Aorta (tissue), 5 donors: ENCODE results near the gene DSCAML1. TPM values are rescaled to one million over a fixed set of nuclear protein-coding genes. Genes with fewer than 3 reads are reported as not detected.

Experiments used
- ATAC-seq: fragments of 200-7000 bp; cut with Tn5 transposase; one replicate; pipeline ENCODE4 v1.9.1; 2022; ENCODE audit warnings: moderate library complexity; ENCODE audit not compliant: low FRiP score
- DNase-seq, 2 donors: peaks; one replicate each; pipeline ENCODE4 v3.0.0-alpha.2; 2020
- H3K27ac ChIP-seq, 2 donors: one replicate each; pipeline ENCODE4 v1.5.1; 2013; ENCODE audit warnings: low read length in 2 of 2, mild to moderate bottlenecking in 2 of 2, moderate library complexity in 2 of 2, control low read depth in 1 of 2, inconsistent platforms in 1 of 2, low read depth in 1 of 2
- H3K27me3 ChIP-seq, 2 donors: one replicate each; pipeline ENCODE4 v1.6.1; 2013; ENCODE audit warnings: control low read depth in 1 of 2, low read length in 1 of 2, mild to moderate bottlenecking in 1 of 2, moderate library complexity in 1 of 2; ENCODE audit not compliant: insufficient read depth in 2 of 2, control insufficient read depth in 1 of 2
- H3K36me3 ChIP-seq, 2 donors: one replicate each; pipeline ENCODE4 v1.6.1; 2013; ENCODE audit warnings: control low read depth in 1 of 2, low read length in 1 of 2, mild to moderate bottlenecking in 1 of 2; ENCODE audit not compliant: insufficient read depth in 2 of 2, control insufficient read depth in 1 of 2
- H3K4me1 ChIP-seq, 2 donors: one replicate each; pipeline ENCODE4 v1.6.1; 2013; ENCODE audit warnings: low read length in 2 of 2, control low read depth in 1 of 2, mild to moderate bottlenecking in 1 of 2, moderate library complexity in 1 of 2; ENCODE audit not compliant: insufficient read depth in 2 of 2, control insufficient read depth in 1 of 2
- H3K4me3 ChIP-seq, 2 donors: one replicate each; pipeline ENCODE4 v1.5.1; 2013; ENCODE audit warnings: low read length in 2 of 2, control low read depth in 1 of 2, mild to moderate bottlenecking in 1 of 2
- H3K9me3 ChIP-seq: one replicate; pipeline ENCODE4 v1.6.1; 2013; ENCODE audit warnings: mild to moderate bottlenecking, low read length; ENCODE audit not compliant: control insufficient read depth
- WGBS, 2 donors: extraction: QIAGEN DNeasy Blood & Tissue Kit; methylation state at CpG; one replicate each; pipeline ENCODE4 v1.1.7; 2013; 5-methylcytosine and 5-hydroxymethylcytosine counted together
- intact Hi-C, 2 donors: fragments of 100-400 bp; cut with DNase I; formaldehyde crosslinking; loops; one replicate each; pipeline versions ENCODE4 v1.14.2 to v1.15.0; 2022
- polyA plus RNA-seq, 2 donors: library from polyadenylated mRNA; stranded (reverse); fragments of 200-250 nt; gene quantifications; one replicate each; pipeline ENCODE4 v1.2.3, GENCODE V29; 2013
- total RNA-seq, 2 donors: library from RNA; stranded (reverse); fragmentation: NEBNext Ultra II Directional; extraction: Animal tissue kit (Norgen Biotek cat#: 25700); gene quantifications; one replicate each; pipeline ENCODE4 v1.2.1, GENCODE V29; 2021
- donor health status: healthy with polysubstance abuse.
- donor health status: Bipolar disorder and iron deficiency.
- donor health status: DM: no; HTN: no; CAD: no.
- donor health status: DM: no; HTN: no; CAD: no.
- donor health status: DM: yes; HTN: yes; CAD: no.

The DSCAML1 gene
- total and polyA plus RNA-seq, 4 donors, result 0.13 to 2.2 (median 0.58) TPM; not detected in 1

DNA sequence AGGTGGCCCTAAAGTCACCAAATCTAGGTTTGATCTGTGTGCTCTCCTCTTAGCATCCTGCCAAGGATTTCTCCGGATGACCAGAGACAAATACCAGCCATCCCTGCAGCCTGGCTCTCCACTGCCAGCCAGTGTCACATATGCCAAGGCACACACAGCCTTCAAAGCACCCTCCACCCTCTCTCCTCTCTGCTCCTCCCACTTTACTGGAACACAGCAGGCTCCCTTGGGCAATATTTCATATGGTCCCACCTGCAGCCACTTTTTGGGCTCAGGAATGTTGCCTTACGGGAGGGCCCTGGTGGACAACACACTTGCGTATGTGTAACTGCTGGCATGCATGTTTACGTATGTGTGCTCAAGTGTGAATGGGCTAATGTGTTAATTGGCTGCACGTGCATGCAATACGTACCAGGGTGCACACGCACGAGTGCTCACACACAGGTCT is 285.5 kb downstream of the DSCAML1 start:
- WGBS, 2 donors, result 38 to 48% methylated on average over 8 of the region's 8 CpGs
- H3K27me3 ChIP-seq, result no peaks in the 10 kb centered on the region
- H3K9me3 ChIP-seq, result no peaks in the 10 kb centered on the region
- H3K4me1 ChIP-seq, result no peaks in the 10 kb centered on the region
- intact Hi-C loops, result no loop called here
- no peak overlapping the region for H3K27ac ChIP-seq
- no peak for DNase-seq
- no peak overlapping the region for H3K4me3 ChIP-seq
- H3K36me3 ChIP-seq, result no peaks in the 10 kb centered on the region
- no peak for ATAC-seq

GRCh38 chr11:117510646-117511045 is 286.4 kb downstream of the DSCAML1 start:
- DNase-seq (no peak), ATAC-seq (no peak)
- Histone ChIP-seq H3K36me3 (no peaks in the 10 kb centered on the region), H3K27ac (no peak overlapping the region), H3K9me3 (no peaks in the 10 kb centered on the region), H3K4me1 (no peaks in the 10 kb centered on the region), H3K4me3 (no peak overlapping the region), H3K27me3 (no peaks in the 10 kb centered on the region)
- intact Hi-C loops, result no loop called here
- 62 to 63% methylated on average over 3 of the region's 3 CpGs for WGBS, 2 donors

GRCh38 chr11:117509543-117509942 is 287.5 kb downstream of the DSCAML1 start:
- H3K4me1 ChIP-seq, result no peaks in the 10 kb centered on the region
- no peak overlapping the region for H3K27ac ChIP-seq
- H3K36me3 ChIP-seq, result no peaks in the 10 kb centered on the region
- intact Hi-C loops, result no loop called here
- DNase-seq (no peak), ATAC-seq (no peak)
- no peaks in the 10 kb centered on the region for H3K27me3 ChIP-seq
- WGBS, 2 donors, result 70 to 80% methylated on average over 7 to 8 of the region's 8 CpGs
- H3K9me3 ChIP-seq, result no peaks in the 10 kb centered on the region
- H3K4me3 ChIP-seq, result no peak overlapping the region

- Histone ChIP-seq H3K36me3 (no peaks in the 10 kb centered on the region), H3K4me1 (no peaks in the 10 kb centered on the region), H3K27ac (no peak overlapping the region), H3K27me3 (no peaks in the 10 kb centered on the region), H3K4me3 (no peak overlapping the region), H3K9me3 (no peaks in the 10 kb centered on the region)
- ATAC-seq, result no peak
- no peak for DNase-seq
- intact Hi-C loops, result no loop called here
- 87 to 90% methylated on average over 6 of the region's 6 CpGs for WGBS, 2 donors
These were observed 290.0 kb downstream of the DSCAML1 start for GRCh38 chr11:117506971-117507370.

DNA sequence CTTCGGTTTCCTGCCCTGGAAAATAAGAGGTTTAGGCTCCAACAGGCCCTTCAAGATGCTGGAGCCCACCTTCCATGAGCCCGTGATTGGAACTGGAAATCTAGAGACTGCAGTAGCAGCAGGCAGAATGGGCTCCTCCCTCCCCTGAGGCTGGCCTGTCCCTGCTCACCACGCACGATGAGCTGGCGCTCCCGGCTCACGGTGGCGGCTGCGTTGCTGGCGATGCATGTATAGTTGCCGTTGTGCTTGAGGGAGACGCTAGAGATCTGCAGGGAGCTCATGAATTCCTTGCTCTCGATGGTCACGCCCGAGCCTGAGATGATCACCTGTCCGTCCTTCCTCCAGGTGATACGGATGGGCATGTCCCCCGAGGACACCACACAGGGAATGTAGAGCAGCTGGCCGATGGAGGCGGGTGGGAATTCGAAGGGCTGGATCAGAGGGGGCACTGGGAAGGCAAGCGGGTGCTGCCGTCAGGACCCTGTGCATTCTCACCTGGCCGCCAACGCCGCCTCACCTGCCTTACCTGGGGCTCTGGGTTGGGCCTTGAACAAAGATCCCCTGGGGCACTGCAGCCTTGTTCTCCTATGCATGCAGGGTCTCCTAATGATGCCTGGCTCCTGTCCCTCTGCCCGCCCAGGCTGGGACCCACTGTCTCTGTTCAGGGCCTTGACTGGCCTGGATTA is 291.6 kb downstream of the DSCAML1 start:
- WGBS, 2 donors, result 86 to 87% methylated on average over 27 of the region's 27 CpGs
- DNase-seq (no peak), ATAC-seq (no peak)
- Histone ChIP-seq H3K36me3 (no peaks in the 10 kb centered on the region), H3K27ac (no peak overlapping the region), H3K4me1 (no peaks in the 10 kb centered on the region), H3K9me3 (no peaks in the 10 kb centered on the region), H3K27me3 (no peaks in the 10 kb centered on the region), H3K4me3 (no peak overlapping the region)
- intact Hi-C loops, result no loop called here

- H3K9me3 ChIP-seq, result no peaks in the 10 kb centered on the region
- no peak for DNase-seq
- H3K4me3 ChIP-seq, result no peak overlapping the region
- ATAC-seq, result no peak
- no peaks in the 10 kb centered on the region for H3K4me1 ChIP-seq
- H3K27ac ChIP-seq, result no peak overlapping the region
- no peaks in the 10 kb centered on the region for H3K36me3 ChIP-seq
- no peaks in the 10 kb centered on the region for H3K27me3 ChIP-seq
- intact Hi-C loops, result no loop called here
- 70 to 71% methylated on average over 10 of the region's 10 CpGs for WGBS, 2 donors
These were observed 294.3 kb downstream of the DSCAML1 start for GRCh38 chr11:117502779-117503100.

GRCh38 chr11:117502015-117502778 is 294.8 kb downstream of the DSCAML1 start:
- intact Hi-C loops, result no loop called here
- no peak for DNase-seq
- Histone ChIP-seq H3K9me3 (no peaks in the 10 kb centered on the region), H3K4me1 (no peaks in the 10 kb centered on the region), H3K27ac (no peak overlapping the region), H3K36me3 (no peaks in the 10 kb centered on the region), H3K4me3 (no peak overlapping the region), H3K27me3 (no peaks in the 10 kb centered on the region)
- ATAC-seq, result no peak
- 22 to 32% methylated on average over 22 of the region's 22 CpGs for WGBS, 2 donors

DNA sequence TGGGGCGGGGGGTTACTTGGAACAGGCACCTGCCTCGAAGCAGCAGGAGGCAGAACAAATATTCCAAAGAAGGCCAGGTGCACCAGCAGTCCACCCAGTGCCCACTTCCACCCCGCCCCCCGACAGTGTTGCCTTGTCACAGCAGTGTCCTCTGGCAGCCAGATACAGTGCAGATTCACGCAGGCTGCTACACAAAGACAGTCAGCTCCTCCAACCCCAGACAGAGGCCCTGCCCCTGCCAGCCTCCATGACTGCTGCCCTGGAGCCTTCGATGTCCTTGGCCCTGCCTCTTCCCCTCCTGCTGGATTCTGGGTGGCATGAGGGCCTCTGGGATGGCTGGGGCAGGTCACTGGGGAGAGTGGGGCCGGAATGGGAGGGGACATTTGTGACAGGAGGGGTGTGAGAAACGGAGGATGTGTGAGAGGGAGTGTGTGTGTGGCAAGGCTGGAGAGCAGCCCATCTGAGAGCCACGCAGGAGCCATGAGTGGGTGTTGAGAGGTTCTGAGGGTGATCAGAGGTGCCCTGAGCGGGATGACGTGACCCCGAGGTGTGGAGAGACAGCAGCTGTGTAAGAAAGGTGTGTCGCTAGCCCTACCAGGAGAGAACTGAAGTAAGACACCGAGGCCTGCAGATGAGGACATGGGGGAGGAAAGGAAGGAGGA is 295.6 kb downstream of the DSCAML1 start:
- Histone ChIP-seq H3K4me1 (no peaks in the 10 kb centered on the region), H3K36me3 (no peaks in the 10 kb centered on the region), H3K4me3 (no peak overlapping the region), H3K27ac (no peak overlapping the region), H3K27me3 (no peaks in the 10 kb centered on the region), H3K9me3 (no peaks in the 10 kb centered on the region)
- DNase-seq (no peak), ATAC-seq (no peak)
- intact Hi-C loops, result no loop called here
- WGBS, 2 donors, result 71 to 73% methylated on average over 14 of the region's 14 CpGs
